IMR-90 (cell line): ENCODE data around the gene CALN1. TPM values are rescaled to one million over a fixed set of nuclear protein-coding genes. Genes with fewer than 3 reads are reported as not detected.

Experiments used
- ATAC-seq: fragments of 200-7000 bp; cut with Tn5 transposase; 2 replicates; pipeline ENCODE4 v1.9.1; 2020; ENCODE audit warnings: low read depth, mild to moderate bottlenecking, moderate library complexity
- BruUV-seq: library from RNA; stranded (reverse); fragments of 400-500 nt; replicated peaks from 2 replicates; lab custom pipeline; 2021; lab: Mats Ljungman, UMichigan
- CTCF ChIA-PET: fragments of 300-600 bp; formaldehyde crosslinking; extraction: SDS; loops from one replicate; lab custom pipeline; 2021; ENCODE audit warnings: antibody characterized with exemption; lab: Yijun Ruan, JAX
- POLR2A ChIA-PET: fragments of 300-600 bp; sonication (Branson Sonifier 250); formaldehyde crosslinking; loops from one replicate; lab custom pipeline; 2022; ENCODE audit warnings: antibody characterized with exemption; ENCODE audit not compliant: unreplicated experiment; lab: Charles Lee
- DNase-seq: peaks from one replicate; pipeline ENCODE4 v3.0.0; 2013
- H2AFZ ChIP-seq: replicated peaks from 2 replicates; pipeline ENCODE3; 2013; ENCODE audit warnings: low read length, mild to moderate bottlenecking; ENCODE audit not compliant: poor library complexity
- H2AK5ac ChIP-seq: 2 replicates; pipeline ENCODE4 v1.6.1; 2013; ENCODE audit warnings: low read depth, low read length, inconsistent platforms
- H2AK9ac ChIP-seq: replicated peaks from 2 replicates; pipeline ENCODE3; 2013; ENCODE audit warnings: mild to moderate bottlenecking, low read depth, low read length, moderate library complexity; ENCODE audit not compliant: poor library complexity
- H2BK120ac ChIP-seq: 2 replicates; pipeline ENCODE4 v1.6.1; 2013; ENCODE audit warnings: low read depth, low read length, inconsistent platforms
- H2BK15ac ChIP-seq: 3 replicates; pipeline ENCODE4 v1.6.1; 2013; ENCODE audit warnings: low read depth, low read length, inconsistent platforms
- H2BK20ac ChIP-seq: 2 replicates; pipeline ENCODE4 v1.6.1; 2013; ENCODE audit warnings: low read depth, mild to moderate bottlenecking, inconsistent platforms, low read length, moderate library complexity
- H2BK5ac ChIP-seq: 2 replicates; pipeline ENCODE4 v1.6.1; 2013; ENCODE audit warnings: mild to moderate bottlenecking, low read depth, low read length, inconsistent platforms; ENCODE audit not compliant: poor library complexity, severe bottlenecking
- H3K14ac ChIP-seq: replicated peaks from 2 replicates; pipeline ENCODE4 v1.6.1; 2013; ENCODE audit warnings: low read depth, low read length, inconsistent platforms
- H3K18ac ChIP-seq: 2 replicates; pipeline ENCODE4 v1.6.1; 2013; ENCODE audit warnings: low read depth, low read length, control low read depth
- H3K23ac ChIP-seq: 2 replicates; pipeline ENCODE4 v1.6.1; 2013; ENCODE audit warnings: low read depth, low read length, inconsistent platforms
- H3K27ac ChIP-seq: 2 replicates; pipeline ENCODE4 v1.5.1; 2013; ENCODE audit warnings: mild to moderate bottlenecking, control low read depth, low read length; ENCODE audit not compliant: insufficient read depth
- H3K27me3 ChIP-seq: 2 replicates; pipeline ENCODE4 v1.6.1; 2013; ENCODE audit warnings: low read length; ENCODE audit not compliant: control insufficient read depth, insufficient read depth
- H3K36me3 ChIP-seq: 2 replicates; pipeline ENCODE4 v1.6.1; 2013; ENCODE audit warnings: low read length, mixed read lengths; ENCODE audit not compliant: control insufficient read depth, insufficient read depth
- H3K4ac ChIP-seq: 2 replicates; pipeline ENCODE4 v1.6.1; 2013; ENCODE audit warnings: low read depth, low read length, inconsistent platforms
- H3K4me1 ChIP-seq: 2 replicates; pipeline ENCODE4 v1.6.1; 2013; ENCODE audit warnings: low read length, mixed read lengths; ENCODE audit not compliant: control insufficient read depth, insufficient read depth
- H3K4me2 ChIP-seq: 2 replicates; pipeline ENCODE4 v1.6.1; 2013; ENCODE audit warnings: low read depth, mild to moderate bottlenecking, control low read depth, low read length, moderate library complexity
- H3K4me3 ChIP-seq: 2 replicates; pipeline ENCODE4 v1.5.1; 2013; ENCODE audit warnings: low read depth, mild to moderate bottlenecking, control low read depth, low read length, moderate library complexity; ENCODE audit not compliant: insufficient read depth
- H3K56ac ChIP-seq: 2 replicates; pipeline ENCODE4 v1.6.1; 2013; ENCODE audit warnings: low read length, inconsistent platforms; ENCODE audit not compliant: insufficient read depth; ENCODE audit errors: extremely low read depth
- H3K79me1 ChIP-seq, 2 experiments: 2 replicates each; pipeline ENCODE4 v1.6.1; 2013; ENCODE audit warnings: low read length in 2 of 2, inconsistent platforms in 1 of 2, low read depth in 1 of 2
- H3K9ac ChIP-seq: 2 replicates; pipeline ENCODE4 v1.6.1; 2013; ENCODE audit warnings: low read depth, low read length, control low read depth
- H3K9me1 ChIP-seq: 2 replicates; pipeline ENCODE4 v1.6.1; 2013; ENCODE audit warnings: low read length, inconsistent platforms; ENCODE audit not compliant: insufficient read depth
- H3K9me3 ChIP-seq: 2 replicates; pipeline ENCODE4 v1.6.1; 2013; ENCODE audit warnings: low read length; ENCODE audit not compliant: control insufficient read depth, insufficient read depth
- H4K20me1 ChIP-seq: 2 replicates; pipeline ENCODE4 v1.6.1; 2013; ENCODE audit warnings: low read length, inconsistent platforms; ENCODE audit not compliant: insufficient read depth
- H4K5ac ChIP-seq: 2 replicates; pipeline ENCODE4 v1.6.1; 2013; ENCODE audit warnings: mild to moderate bottlenecking, low read depth, low read length, control low read depth
- H4K8ac ChIP-seq, 2 experiments: 2 replicates each; pipeline ENCODE4 v1.6.1; 2013; ENCODE audit warnings: low read depth in 2 of 2, low read length in 2 of 2, control low read depth in 1 of 2, inconsistent platforms in 1 of 2
- H4K91ac ChIP-seq: 2 replicates; pipeline ENCODE4 v1.6.1; 2013; ENCODE audit warnings: low read depth, low read length, inconsistent platforms; ENCODE audit not compliant: insufficient read depth
- CTCF ChIP-seq: conservative IDR thresholded peaks from 2 replicates; pipeline ENCODE4 v1.5.1; 2012; ENCODE audit warnings: mild to moderate bottlenecking, low read depth, low read length, improper control_type of control experiment
- MAZ ChIP-seq: IDR thresholded peaks from 2 replicates; pipeline ENCODE4 v1.6.1; 2012; ENCODE audit warnings: low read depth, mild to moderate bottlenecking, low read length, improper control_type of control experiment, moderate library complexity, borderline replicate concordance
- MXI1 ChIP-seq: IDR thresholded peaks from 2 replicates; pipeline ENCODE4 v1.6.1; 2012; ENCODE audit warnings: low read depth, mild to moderate bottlenecking, low read length, moderate library complexity, borderline replicate concordance
- NFE2L2 ChIP-seq: fragments of 150-350 bp; IDR thresholded peaks from 2 replicates; pipeline ENCODE4 v1.6.1; 2016; ENCODE audit warnings: low read depth, mild to moderate bottlenecking, low read length
- POLR2A ChIP-seq: IDR thresholded peaks from 2 replicates; pipeline ENCODE4 v1.6.1; 2012; ENCODE audit warnings: mild to moderate bottlenecking, low read depth, low read length
- RAD21 ChIP-seq: IDR thresholded peaks from 2 replicates; pipeline ENCODE4 v1.6.1; 2012; ENCODE audit warnings: low read length, improper control_type of control experiment
- RCOR1 ChIP-seq: IDR thresholded peaks from 2 replicates; pipeline ENCODE4 v1.6.1; 2012; ENCODE audit warnings: mild to moderate bottlenecking, low read length, improper control_type of control experiment; ENCODE audit not compliant: insufficient replicate concordance
- RFX5 ChIP-seq: IDR thresholded peaks from 2 replicates; pipeline ENCODE4 v1.8.0; 2012; ENCODE audit warnings: low read depth, mild to moderate bottlenecking, low read length, moderate library complexity
- SMC3 ChIP-seq: fragments of 150-350 bp; IDR thresholded peaks from 2 replicates; pipeline ENCODE4 v1.6.1; 2016; ENCODE audit warnings: low read depth, mild to moderate bottlenecking, antibody characterized with exemption, low read length, moderate library complexity
- WGBS, 2 experiments: methylation state at CpG; one replicate each; pipeline versions ENCODE4 v1.1.5 to v1.1.7; 2013; ENCODE audit warnings: missing lambda C conversion rate in 2 of 2; ENCODE audit not compliant: insufficient read length in 1 of 2; ENCODE audit errors: extremely low coverage in 2 of 2; 5-methylcytosine and 5-hydroxymethylcytosine counted together
- dilution Hi-C: fragments of 300-500 bp; cut with HindIII; formaldehyde crosslinking; loops from one replicate; pipeline ENCODE4 v1.14.3; 2018; ENCODE audit warnings: low sequenced_read_pairs; ENCODE audit not compliant: unreplicated experiment
- in situ Hi-C: fragments of 300-500 bp; cut with MboI; formaldehyde crosslinking; loops from 3 replicates; pipeline ENCODE4 v1.14.3; 2019; ENCODE audit warnings: low sequenced_read_pairs, inconsistent platforms, mixed read lengths
- intact Hi-C: fragments of 100-400 bp; cut with micrococcal nuclease; formaldehyde crosslinking; loops from 2 replicates; pipeline ENCODE4 v1.10.0; 2022
- polyA plus RNA-seq, 3 experiments: library from polyadenylated mRNA; depleted of rRNA; stranded (reverse); fragments of >200 nt; gene quantifications; 2 replicates each; pipeline ENCODE4 v1.2.3, GENCODE V29; 2012; ENCODE audit warnings: low replicate concordance in 1 of 3
- total RNA-seq: library from RNA; depleted of rRNA; stranded (reverse); fragments of >200 nt; gene quantifications from 2 replicates; pipeline ENCODE4 v1.2.3, GENCODE V29; 2012
- TF ChIP-seq, protein P1 (sequence below): fragments of 150-350 bp; IDR thresholded peaks from 2 replicates; pipeline ENCODE4 v1.6.1; 2016; ENCODE audit warnings: low read depth, mild to moderate bottlenecking, low read length, moderate library complexity, borderline replicate concordance

CALN1 gene
- total and polyA plus RNA-seq, 2 of the 4 experiments (the other 2 are of a cell fraction), result not detected

GRCh38 chr7:72097226-72097625, 314.9 kb downstream of the CALN1 start:
- H2BK120ac ChIP-seq, result no peak overlapping the region
- no CpG with 5 or more reads among the region's 3 CpGs for WGBS, 2 experiments
- in situ Hi-C loops, result no loop called here

More at GRCh38 chr7:72097226-72097625, 314.9 kb downstream of the CALN1 start:
- H4K91ac ChIP-seq, result no peak overlapping the region
- no peaks in the 10 kb centered on the region for H3K36me3 ChIP-seq
- ATAC-seq, result no peak
- H4K20me1 ChIP-seq, result no peaks in the 10 kb centered on the region
- intact Hi-C loops, result no loop called here
- H3K23ac ChIP-seq, result no peak overlapping the region
- H3K4me3 ChIP-seq, result no peak overlapping the region
- H3K9me3 ChIP-seq, result peaks cover 13% of the 10 kb centered on the region; the same call in 1 of the 2 replicates
- H3K4me1 ChIP-seq, result no peaks in the 10 kb centered on the region
- H3K27me3 ChIP-seq, result no peaks in the 10 kb centered on the region
- no peak for DNase-seq
- H3K79me1 ChIP-seq, result no peaks in the 10 kb centered on the region
- ChIA-PET CTCF (no interaction called here), POLR2A (no interaction called here)
- no peak overlapping the region for H2AK5ac ChIP-seq
- H4K8ac ChIP-seq, result no peak overlapping the region
- no peak overlapping the region for H3K27ac ChIP-seq
- no peak overlapping the region for H3K14ac ChIP-seq
- no peak overlapping the region for H2BK20ac ChIP-seq
- H2AK9ac ChIP-seq, result no peak overlapping the region
- dilution Hi-C loops, result no loop called here
- H3K9ac ChIP-seq, result no peak overlapping the region
- TF ChIP-seq NFE2L2 (no peak), MXI1 (no peak), RCOR1 (no peak), CTCF (no peak), RFX5 (no peak), MAZ (no peak), SMC3 (no peak), POLR2A (no peak), RAD21 (no peak)
- TF ChIP-seq, protein P1, sequence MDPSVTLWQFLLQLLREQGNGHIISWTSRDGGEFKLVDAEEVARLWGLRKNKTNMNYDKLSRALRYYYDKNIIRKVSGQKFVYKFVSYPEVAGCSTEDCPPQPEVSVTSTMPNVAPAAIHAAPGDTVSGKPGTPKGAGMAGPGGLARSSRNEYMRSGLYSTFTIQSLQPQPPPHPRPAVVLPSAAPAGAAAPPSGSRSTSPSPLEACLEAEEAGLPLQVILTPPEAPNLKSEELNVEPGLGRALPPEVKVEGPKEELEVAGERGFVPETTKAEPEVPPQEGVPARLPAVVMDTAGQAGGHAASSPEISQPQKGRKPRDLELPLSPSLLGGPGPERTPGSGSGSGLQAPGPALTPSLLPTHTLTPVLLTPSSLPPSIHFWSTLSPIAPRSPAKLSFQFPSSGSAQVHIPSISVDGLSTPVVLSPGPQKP, result no peak
- no peak overlapping the region for H2AFZ ChIP-seq
- H2BK15ac ChIP-seq, result no peak overlapping the region
- no peaks in the 10 kb centered on the region for H3K9me1 ChIP-seq
- H3K4me2 ChIP-seq, result no peak overlapping the region
- H3K4ac ChIP-seq, result no peak overlapping the region
- H2BK5ac ChIP-seq, result no peak overlapping the region
- H3K18ac ChIP-seq, result no peak overlapping the region
- no peak overlapping the region for H4K5ac ChIP-seq
- H3K56ac ChIP-seq, result no peak overlapping the region
- no TSS peak for BruUV-seq
